SK-N-SH (cell line): Measurements from ENCODE around the gene HCN4. TPM values are rescaled to one million over a fixed set of nuclear protein-coding genes. Genes with fewer than 3 reads are reported as not detected.

Source experiments
- CTCF ChIA-PET: fragments of 300-600, 350-600 bp; formaldehyde crosslinking; extraction: SDS; loops from one replicate; lab custom pipeline; 2021; lab: Yijun Ruan, JAX
- POLR2A ChIA-PET: fragments of 350-600 bp; sonication (Branson Sonifier 250); formaldehyde crosslinking; extraction: SDS; loops from one replicate; lab custom pipeline; 2020; ENCODE audit warnings: antibody characterized with exemption, inconsistent platforms; lab: Yijun Ruan, JAX
- DNase-seq: peaks from one replicate; pipeline ENCODE4 v3.0.0; 2012
- H2AFZ ChIP-seq: fragments of 200-600 bp; sonication (generic); 2 replicates; pipeline ENCODE4 v1.8.1; 2016; ENCODE audit warnings: antibody characterized with exemption, mild to moderate bottlenecking, low read depth
- H3F3A ChIP-seq: fragments of 200-600 bp; sonication (generic); replicated peaks from 2 replicates; pipeline ENCODE3; 2016; ENCODE audit warnings: antibody characterized with exemption, mild to moderate bottlenecking; ENCODE audit not compliant: insufficient read depth
- H3K27ac ChIP-seq, 2 experiments: fragments of 200-500 bp in 1 of 2; fragments of 200-600 bp in 1 of 2; sonication (Bioruptor generic) in 1 of 2; sonication (generic), shearing (Covaris generic) in 1 of 2; 2 replicates each; pipeline versions ENCODE4 v1.5.1 to v1.6.1; 2014 to 2016; ENCODE audit warnings: low read depth in 2 of 2, inconsistent platforms in 1 of 2, low read length in 1 of 2, mild to moderate bottlenecking in 1 of 2, mixed read lengths in 1 of 2
- H3K27me3 ChIP-seq: fragments of 200-600 bp; sonication (generic), shearing (Covaris generic); 2 replicates; pipeline ENCODE4 v1.6.1; 2016; ENCODE audit warnings: mixed run types; ENCODE audit not compliant: insufficient read depth
- H3K36me3 ChIP-seq, 2 experiments: fragments of 200-500 bp in 1 of 2; fragments of 200-600 bp in 1 of 2; sonication (Bioruptor generic) in 1 of 2; sonication (generic) in 1 of 2; replicated peaks in 1 of 2; 2 replicates each; pipeline versions ENCODE3 to v1.5.1; 2014 to 2016; ENCODE audit warnings: low read length in 1 of 2, mild to moderate bottlenecking in 1 of 2; ENCODE audit not compliant: insufficient read depth in 2 of 2, control insufficient read depth in 1 of 2
- H3K4me1 ChIP-seq, 2 experiments: fragments of 200-500 bp in 1 of 2; fragments of 200-600 bp in 1 of 2; sonication (Bioruptor generic) in 1 of 2; sonication (generic), shearing (Covaris generic) in 1 of 2; 2 replicates each; pipeline versions ENCODE4 v1.5.1 to v1.6.1; 2014 to 2016; ENCODE audit warnings: low read depth in 1 of 2, low read length in 1 of 2, mixed run types in 1 of 2; ENCODE audit not compliant: insufficient read depth in 2 of 2, control insufficient read depth in 1 of 2
- H3K4me2 ChIP-seq: fragments of 200-600 bp; sonication (generic), shearing (Covaris generic); 2 replicates; pipeline ENCODE4 v1.6.1; 2017; ENCODE audit warnings: mixed run types
- H3K4me3 ChIP-seq, 2 experiments: fragments of 200-500 bp in 1 of 2; fragments of 200-600 bp in 1 of 2; sonication (Bioruptor generic) in 1 of 2; sonication (generic), shearing (Covaris generic) in 1 of 2; 2 replicates each; pipeline versions ENCODE4 v1.5.1 to v1.8.1; 2014 to 2016; ENCODE audit warnings: low read depth in 2 of 2, inconsistent platforms in 1 of 2, low read length in 1 of 2, mild to moderate bottlenecking in 1 of 2, mixed read lengths in 1 of 2, moderate library complexity in 1 of 2
- H3K79me2 ChIP-seq: fragments of 200-600 bp; sonication (generic); 2 replicates; pipeline ENCODE4 v1.8.1; 2017; ENCODE audit warnings: mild to moderate bottlenecking; ENCODE audit not compliant: insufficient read depth
- H3K9ac ChIP-seq: fragments of 200-600 bp; sonication (generic); 2 replicates; pipeline ENCODE4 v1.6.1; 2017; ENCODE audit warnings: mixed run types
- H3K9me2 ChIP-seq: fragments of 200-600 bp; sonication (generic); 2 replicates; pipeline ENCODE4 v1.6.1; 2017; ENCODE audit warnings: mixed run types
- H3K9me3 ChIP-seq: fragments of 200-600 bp; sonication (generic); 2 replicates; pipeline ENCODE4 v1.6.1; 2017; ENCODE audit warnings: mixed run types, mild to moderate bottlenecking, moderate library complexity
- H4K20me1 ChIP-seq: fragments of 200-600 bp; sonication (generic); 2 replicates; pipeline ENCODE4 v1.6.1; 2017; ENCODE audit warnings: mild to moderate bottlenecking, mixed run types; ENCODE audit not compliant: insufficient read depth
- CHD2 ChIP-seq: fragments of 150-350 bp; IDR thresholded peaks from 2 replicates; pipeline ENCODE4 v1.6.1; 2018; ENCODE audit warnings: low read length; ENCODE audit not compliant: partially characterized antibody
- FOXM1 ChIP-seq: IDR thresholded peaks from 2 replicates; pipeline ENCODE4 v1.4.0; 2012; ENCODE audit warnings: low read depth, mild to moderate bottlenecking
- GABPA ChIP-seq: IDR thresholded peaks from 2 replicates; pipeline ENCODE4 v1.4.0; 2012; ENCODE audit warnings: low read depth, mild to moderate bottlenecking
- MEF2A ChIP-seq: IDR thresholded peaks from 2 replicates; pipeline ENCODE4 v1.4.0; 2012; ENCODE audit warnings: low read depth, borderline replicate concordance
- NFIC ChIP-seq: IDR thresholded peaks from 2 replicates; pipeline ENCODE4 v1.4.0; 2012; ENCODE audit warnings: borderline replicate concordance
- NRF1 ChIP-seq: IDR thresholded peaks from 2 replicates; pipeline ENCODE4 v1.6.1; 2012; ENCODE audit warnings: low read depth, mild to moderate bottlenecking, low read length
- RFX5 ChIP-seq: IDR thresholded peaks from 2 replicates; pipeline ENCODE4 v1.6.1; 2012; ENCODE audit warnings: mild to moderate bottlenecking, improper control_type of control experiment, low read length
- RXRA ChIP-seq: IDR thresholded peaks from 2 replicates; pipeline ENCODE4 v1.4.0; 2012; ENCODE audit warnings: low read depth, mild to moderate bottlenecking, borderline replicate concordance
- SMC3 ChIP-seq: IDR thresholded peaks from 2 replicates; pipeline ENCODE4 v1.6.1; 2012; ENCODE audit warnings: low read depth, low read length, improper control_type of control experiment
- TAF1 ChIP-seq: IDR thresholded peaks from 2 replicates; pipeline ENCODE4 v1.6.1; 2012; ENCODE audit warnings: low read depth, mild to moderate bottlenecking, low read length, moderate library complexity, borderline replicate concordance
- TCF12 ChIP-seq: IDR thresholded peaks from 2 replicates; pipeline ENCODE4 v1.4.0; 2012
- TEAD4 ChIP-seq: IDR thresholded peaks from 2 replicates; pipeline ENCODE4 v1.4.0; 2012; ENCODE audit warnings: mild to moderate bottlenecking, borderline replicate concordance; ENCODE audit not compliant: insufficient read depth
- WGBS: methylation state at CpG from one replicate; pipeline ENCODE4 v1.1.6; 2017; ENCODE audit warnings: low lambda C conversion rate; 5-methylcytosine and 5-hydroxymethylcytosine counted together
- polyA plus RNA-seq, 3 experiments: library from polyadenylated mRNA; depleted of rRNA; stranded (reverse); fragments of >200 nt; gene quantifications; 2 replicates each; pipeline ENCODE4 v1.2.3, GENCODE V29; 2012
- TF ChIP-seq, protein P1 (sequence below): IDR thresholded peaks from 2 replicates; pipeline ENCODE4 v1.4.0; 2012; ENCODE audit warnings: low read depth, borderline replicate concordance
- TF ChIP-seq, protein P2 (sequence below): fragments of 150-350 bp; IDR thresholded peaks from 2 replicates; pipeline ENCODE4 v1.6.1; 2017; ENCODE audit warnings: antibody characterized with exemption, low read length, low read depth, borderline replicate concordance
- TF ChIP-seq, protein P3 (sequence below): IDR thresholded peaks from 2 replicates; pipeline ENCODE4 v1.6.1; 2012; ENCODE audit warnings: mild to moderate bottlenecking, low read depth, low read length, moderate library complexity

The HCN4 gene
- polyA plus RNA-seq, 1 of the 3 experiments (the other 2 are of a cell fraction), result not detected

- CTCF ChIA-PET, result interaction anchor here (0.5 to 1.3 kb wide), 3 partner anchors 17 to 357 kb away, joined by 3 read pairs; no protein-coding TSS in a partner anchor
- TF ChIP-seq NFIC, result no peak
- no peak for TF ChIP-seq CHD2
- no peak for TF ChIP-seq RFX5
- TF ChIP-seq NRF1, result no peak
- no peak for TF ChIP-seq GABPA
- TF ChIP-seq, protein P1, sequence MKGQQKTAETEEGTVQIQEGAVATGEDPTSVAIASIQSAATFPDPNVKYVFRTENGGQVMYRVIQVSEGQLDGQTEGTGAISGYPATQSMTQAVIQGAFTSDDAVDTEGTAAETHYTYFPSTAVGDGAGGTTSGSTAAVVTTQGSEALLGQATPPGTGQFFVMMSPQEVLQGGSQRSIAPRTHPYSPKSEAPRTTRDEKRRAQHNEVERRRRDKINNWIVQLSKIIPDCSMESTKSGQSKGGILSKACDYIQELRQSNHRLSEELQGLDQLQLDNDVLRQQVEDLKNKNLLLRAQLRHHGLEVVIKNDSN, result no peak
- TF ChIP-seq TEAD4, result no peak
- TF ChIP-seq, all 33 proteins: peak for 0
- POLR2A ChIA-PET, result no interaction called here
Observed at GRCh38 chr15:73335471-73335870, 33.3 kb downstream of the HCN4 start.

DNA sequence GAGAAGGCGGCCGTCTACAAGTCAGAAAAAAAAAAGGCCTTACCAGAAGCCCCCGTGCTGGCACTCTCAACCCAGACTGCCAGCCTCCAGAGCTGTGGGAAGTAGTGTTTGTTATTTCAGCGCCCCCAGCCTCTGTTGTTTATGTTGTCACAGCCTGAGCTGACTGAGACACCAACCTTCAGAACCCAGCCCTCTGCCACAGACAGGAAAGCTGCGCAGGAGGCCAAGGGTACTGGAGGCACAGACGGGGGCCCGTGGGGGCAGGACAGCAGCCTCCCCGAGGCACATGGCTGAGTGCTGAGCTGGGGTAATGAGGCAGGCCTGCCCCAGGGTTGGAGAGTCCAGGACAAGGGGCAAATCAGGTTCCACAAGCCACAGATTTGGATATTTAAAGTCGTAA is 33.7 kb downstream of the HCN4 start:
- no peaks in the 10 kb centered on the region for H3K79me2 ChIP-seq
- H4K20me1 ChIP-seq, result no peaks in the 10 kb centered on the region
- no peak overlapping the region for H3K4me2 ChIP-seq
- no peaks in the 10 kb centered on the region for H3K36me3 ChIP-seq
- no peak overlapping the region for H3K9ac ChIP-seq
- H2AFZ ChIP-seq, result no peak overlapping the region
- no peaks in the 10 kb centered on the region for H3K9me2 ChIP-seq
- no peaks in the 10 kb centered on the region for H3F3A ChIP-seq
- DNase-seq, result no peak
- ChIA-PET CTCF (interaction anchor here (0.7 to 1.4 kb wide), 5 partner anchors 10 to 39 kb away, joined by 3 read pairs; no protein-coding TSS in a partner anchor), POLR2A (interaction anchor here (0.6 kb wide), 1 partner anchor 111 kb away, joined by 3 read pairs; no protein-coding TSS in a partner anchor)
- no peaks in the 10 kb centered on the region; the same call in 1 of the 2 replicates for H3K27me3 ChIP-seq
- peaks cover 0 to 12% of the 10 kb centered on the region in 2 experiments; a peak in 1 of 4 replicates for H3K4me1 ChIP-seq
- no peaks in the 10 kb centered on the region for H3K9me3 ChIP-seq
- H3K27ac ChIP-seq, result no peak overlapping the region
- TF ChIP-seq FOXM1 (no peak), CHD2 (no peak), TAF1 (no peak), SMC3 (no peak), TCF12 (no peak), RFX5 (no peak), RXRA (no peak), MEF2A (no peak)
- TF ChIP-seq, protein P2, sequence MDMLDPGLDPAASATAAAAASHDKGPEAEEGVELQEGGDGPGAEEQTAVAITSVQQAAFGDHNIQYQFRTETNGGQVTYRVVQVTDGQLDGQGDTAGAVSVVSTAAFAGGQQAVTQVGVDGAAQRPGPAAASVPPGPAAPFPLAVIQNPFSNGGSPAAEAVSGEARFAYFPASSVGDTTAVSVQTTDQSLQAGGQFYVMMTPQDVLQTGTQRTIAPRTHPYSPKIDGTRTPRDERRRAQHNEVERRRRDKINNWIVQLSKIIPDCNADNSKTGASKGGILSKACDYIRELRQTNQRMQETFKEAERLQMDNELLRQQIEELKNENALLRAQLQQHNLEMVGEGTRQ, result no peak
- TF ChIP-seq, protein P3, sequence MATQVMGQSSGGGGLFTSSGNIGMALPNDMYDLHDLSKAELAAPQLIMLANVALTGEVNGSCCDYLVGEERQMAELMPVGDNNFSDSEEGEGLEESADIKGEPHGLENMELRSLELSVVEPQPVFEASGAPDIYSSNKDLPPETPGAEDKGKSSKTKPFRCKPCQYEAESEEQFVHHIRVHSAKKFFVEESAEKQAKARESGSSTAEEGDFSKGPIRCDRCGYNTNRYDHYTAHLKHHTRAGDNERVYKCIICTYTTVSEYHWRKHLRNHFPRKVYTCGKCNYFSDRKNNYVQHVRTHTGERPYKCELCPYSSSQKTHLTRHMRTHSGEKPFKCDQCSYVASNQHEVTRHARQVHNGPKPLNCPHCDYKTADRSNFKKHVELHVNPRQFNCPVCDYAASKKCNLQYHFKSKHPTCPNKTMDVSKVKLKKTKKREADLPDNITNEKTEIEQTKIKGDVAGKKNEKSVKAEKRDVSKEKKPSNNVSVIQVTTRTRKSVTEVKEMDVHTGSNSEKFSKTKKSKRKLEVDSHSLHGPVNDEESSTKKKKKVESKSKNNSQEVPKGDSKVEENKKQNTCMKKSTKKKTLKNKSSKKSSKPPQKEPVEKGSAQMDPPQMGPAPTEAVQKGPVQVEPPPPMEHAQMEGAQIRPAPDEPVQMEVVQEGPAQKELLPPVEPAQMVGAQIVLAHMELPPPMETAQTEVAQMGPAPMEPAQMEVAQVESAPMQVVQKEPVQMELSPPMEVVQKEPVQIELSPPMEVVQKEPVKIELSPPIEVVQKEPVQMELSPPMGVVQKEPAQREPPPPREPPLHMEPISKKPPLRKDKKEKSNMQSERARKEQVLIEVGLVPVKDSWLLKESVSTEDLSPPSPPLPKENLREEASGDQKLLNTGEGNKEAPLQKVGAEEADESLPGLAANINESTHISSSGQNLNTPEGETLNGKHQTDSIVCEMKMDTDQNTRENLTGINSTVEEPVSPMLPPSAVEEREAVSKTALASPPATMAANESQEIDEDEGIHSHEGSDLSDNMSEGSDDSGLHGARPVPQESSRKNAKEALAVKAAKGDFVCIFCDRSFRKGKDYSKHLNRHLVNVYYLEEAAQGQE, result no peak
- TF ChIP-seq, all 33 proteins: peak for 0
- WGBS, result 50% methylated on average over 8 of the region's 9 CpGs
- H3K4me3 ChIP-seq, result no peak overlapping the region

More at GRCh38 chr15:73335471-73335870, 33.3 kb downstream of the HCN4 start:
- no peaks in the 10 kb centered on the region for H4K20me1 ChIP-seq
- H3F3A ChIP-seq, result no peaks in the 10 kb centered on the region
- H2AFZ ChIP-seq, result no peak overlapping the region
- no peak overlapping the region for H3K9ac ChIP-seq
- H3K4me2 ChIP-seq, result no peak overlapping the region
- peaks cover 0 to 8% of the 10 kb centered on the region in 2 experiments; a peak in 1 of 4 replicates for H3K4me1 ChIP-seq
- no peak for DNase-seq
- H3K79me2 ChIP-seq, result no peaks in the 10 kb centered on the region
- H3K9me3 ChIP-seq, result no peaks in the 10 kb centered on the region
- no peaks in the 10 kb centered on the region; the same call in 1 of the 2 replicates for H3K27me3 ChIP-seq
- H3K27ac ChIP-seq, result no peak overlapping the region
- WGBS, result 0% methylated on average over 4 of the region's 5 CpGs
- no peaks in the 10 kb centered on the region for H3K36me3 ChIP-seq
- no peak overlapping the region for H3K4me3 ChIP-seq
- no peaks in the 10 kb centered on the region for H3K9me2 ChIP-seq
